Body of pancreas (tissue), 4 donors: ENCODE results near the gene PCCA. TPM values are rescaled to one million over a fixed set of nuclear protein-coding genes. Genes with fewer than 3 reads are reported as not detected.

ENCODE experiments used
- ATAC-seq: fragments of 150-250 bp; one replicate; pipeline ENCODE4 v1.9.1; 2016
- DNase-seq, 4 donors: peaks; one replicate each; pipeline ENCODE4 v3.0.0-alpha.2; 2019
- H3K27ac ChIP-seq, 4 donors: fragments of 200-600 bp; sonication (generic); 1 replicate in 3 of 4; 2 replicates in 1 of 4; pipeline versions ENCODE4 v1.5.1 to v1.6.1; 2016 to 2019; ENCODE audit warnings: mild to moderate bottlenecking in 1 of 4, mixed read lengths in 1 of 4, moderate library complexity in 1 of 4
- H3K27me3 ChIP-seq, 2 donors: fragments of 200-600 bp; sonication (generic); one replicate each; pipeline ENCODE4 v1.6.0; 2016; ENCODE audit warnings: mild to moderate bottlenecking in 1 of 2
- H3K36me3 ChIP-seq, 2 donors: fragments of 200-600 bp; sonication (generic); replicated peaks in 1 of 2; 2 replicates each; pipeline ENCODE4 v1.5.1; 2016; ENCODE audit warnings: low read depth in 2 of 2; ENCODE audit not compliant: insufficient read depth in 1 of 2
- H3K4me1 ChIP-seq: fragments of 200-600 bp; sonication (generic); one replicate; pipeline ENCODE4 v1.6.0; 2016
- H3K4me3 ChIP-seq, 2 donors: fragments of 200-600 bp; sonication (generic); 1 replicate in 1 of 2; 2 replicates in 1 of 2; pipeline ENCODE4 v1.5.1; 2016 to 2019
- H3K9me3 ChIP-seq, 3 donors: fragments of 200-600 bp; sonication (generic); 1 replicate in 2 of 3; 2 replicates in 1 of 3; pipeline ENCODE4 v1.5.1; 2016
- CTCF ChIP-seq, 7 experiments: fragments of 450-650 bp in 4 of 7; fragments of 200-600 bp in 3 of 7; sonication (generic) in 3 of 7; IDR thresholded peaks; one replicate each; pipeline ENCODE4 v1.5.1; 2016 to 2019; ENCODE audit warnings: antibody characterized with exemption in 7 of 7
- POLR2A ChIP-seq, 3 donors: fragments of 450-650 bp; IDR thresholded peaks; one replicate each; pipeline ENCODE4 v1.6.1; 2016; ENCODE audit warnings: antibody characterized with exemption in 3 of 3, mild to moderate bottlenecking in 2 of 3
- WGBS, 2 donors: methylation state at CpG; one replicate each; pipeline ENCODE4 v1.1.5; 2017; 5-methylcytosine and 5-hydroxymethylcytosine counted together
- intact Hi-C: fragments of 100-400 bp; cut with DNase I; formaldehyde crosslinking; loops from one replicate; pipeline ENCODE4 v1.15.1; 2023
- total RNA-seq, 2 donors: library from RNA; depleted of rRNA; stranded (reverse); fragments of >200 nt; gene quantifications; one replicate each; pipeline ENCODE4 v1.1.0, GENCODE V29; 2016

The PCCA gene
- total RNA-seq, 2 donors from 2014 or later = 45.2 to 46.2 TPM

GRCh38 chr13:100301418-100301817 is 212.5 kb downstream of the PCCA start:
- H3K27ac ChIP-seq = no peak overlapping the region
- intact Hi-C loops = no loop called here
- DNase-seq (peak in 3 of 4 donors; percentile 16 to 25 (median 22)), ATAC-seq (no peak)
- WGBS, 2 donors = 74 to 75% methylated on average over 5 of the region's 5 CpGs
- TF ChIP-seq POLR2A (IDR thresholded peaks at IDR 0.05) (no peak), CTCF (IDR thresholded peaks at IDR 0.05) (no peak)
- peaks cover 0 to 3% of the 10 kb centered on the region in 2 donors for H3K36me3 ChIP-seq
- no peaks in the 10 kb centered on the region for H3K9me3 ChIP-seq
- no peaks in the 10 kb centered on the region for H3K27me3 ChIP-seq
- H3K4me3 ChIP-seq = no peak overlapping the region
- no peaks in the 10 kb centered on the region for H3K4me1 ChIP-seq

GRCh38 chr13:100302391-100302790 is 213.5 kb downstream of the PCCA start:
- H3K36me3 ChIP-seq = peaks cover 0 to 3% of the 10 kb centered on the region in 2 donors
- no peaks in the 10 kb centered on the region for H3K9me3 ChIP-seq
- 89 to 91% methylated on average over 2 of the region's 2 CpGs for WGBS, 2 donors
- H3K4me1 ChIP-seq = no peaks in the 10 kb centered on the region
- no peak for ATAC-seq
- H3K4me3 ChIP-seq = no peak overlapping the region
- TF ChIP-seq CTCF (IDR thresholded peaks at IDR 0.05) (no peak), POLR2A (IDR thresholded peaks at IDR 0.05) (no peak)
- DNase-seq = no peak
- no peaks in the 10 kb centered on the region for H3K27me3 ChIP-seq
- intact Hi-C loops = no loop called here
- H3K27ac ChIP-seq = no peak overlapping the region

GRCh38 chr13:100304229-100304628 is 215.3 kb downstream of the PCCA start:
- TF ChIP-seq CTCF (IDR thresholded peaks at IDR 0.05) (no peak), POLR2A (IDR thresholded peaks at IDR 0.05) (no peak)
- DNase-seq (no peak), ATAC-seq (no peak)
- intact Hi-C loops = no loop called here
- Histone ChIP-seq H3K36me3 (peaks cover 0 to 3% of the 10 kb centered on the region in 2 donors), H3K9me3 (no peaks in the 10 kb centered on the region), H3K4me3 (no peak overlapping the region), H3K27ac (no peak overlapping the region), H3K4me1 (no peaks in the 10 kb centered on the region), H3K27me3 (no peaks in the 10 kb centered on the region)
- WGBS, 2 donors = 91 to 97% methylated on average over 2 of the region's 2 CpGs

GRCh38 chr13:100305398-100305797 is 216.5 kb downstream of the PCCA start:
- no peaks in the 10 kb centered on the region for H3K9me3 ChIP-seq
- intact Hi-C loops = no loop called here
- 79 to 95% methylated on average over 2 of the region's 2 CpGs for WGBS, 2 donors
- H3K4me3 ChIP-seq = no peak overlapping the region
- H3K27ac ChIP-seq = no peak overlapping the region
- TF ChIP-seq CTCF (IDR thresholded peaks at IDR 0.05) (no peak), POLR2A (IDR thresholded peaks at IDR 0.05) (no peak)
- no peaks in the 10 kb centered on the region for H3K4me1 ChIP-seq
- DNase-seq (no peak), ATAC-seq (no peak)
- H3K27me3 ChIP-seq = no peaks in the 10 kb centered on the region
- H3K36me3 ChIP-seq = peaks cover 0 to 4% of the 10 kb centered on the region in 2 donors

- Histone ChIP-seq H3K27me3 (no peaks in the 10 kb centered on the region), H3K36me3 (peaks cover 0 to 4% of the 10 kb centered on the region in 2 donors), H3K27ac (no peak overlapping the region), H3K9me3 (no peaks in the 10 kb centered on the region), H3K4me3 (no peak overlapping the region), H3K4me1 (no peaks in the 10 kb centered on the region)
- no peak for TF ChIP-seq CTCF (IDR thresholded peaks at IDR 0.05)
- no peak for TF ChIP-seq POLR2A (IDR thresholded peaks at IDR 0.05)
- ATAC-seq (no peak), DNase-seq (no peak)
- WGBS, 2 donors = 90 to 91% methylated on average over 4 of the region's 4 CpGs
- intact Hi-C loops = no loop called here
Observed at GRCh38 chr13:100306030-100306429, 217.1 kb downstream of the PCCA start.
